Ishikawa (cell line): ENCODE results near the gene TBC1D23.

Experiments
- CEBPB ChIP-seq: IDR thresholded peaks from 2 replicates; pipeline ENCODE4 v1.6.1; 2012
- CREB1 ChIP-seq: IDR thresholded peaks from 2 replicates; pipeline ENCODE4 v1.6.1; 2012; ENCODE audit warnings: low read depth
- EGR1 ChIP-seq: IDR thresholded peaks from 2 replicates; pipeline ENCODE4 v1.6.1; 2012
- EP300 ChIP-seq: IDR thresholded peaks from 2 replicates; pipeline ENCODE4 v1.6.1; 2012; ENCODE audit warnings: borderline replicate concordance
- FOXM1 ChIP-seq: IDR thresholded peaks from 2 replicates; pipeline ENCODE4 v1.6.1; 2012; ENCODE audit warnings: low read depth, borderline replicate concordance
- NFIC ChIP-seq: IDR thresholded peaks from 2 replicates; pipeline ENCODE4 v1.6.1; 2012
- RAD21 ChIP-seq: IDR thresholded peaks from 2 replicates; pipeline ENCODE4 v1.6.1; 2012; ENCODE audit warnings: low read depth
- TAF1 ChIP-seq: IDR thresholded peaks from 2 replicates; pipeline ENCODE4 v1.6.1; 2012; ENCODE audit warnings: low read depth, mild to moderate bottlenecking
- TCF12 ChIP-seq: IDR thresholded peaks from 2 replicates; pipeline ENCODE4 v1.6.1; 2012; ENCODE audit warnings: low read depth
- TEAD4 ChIP-seq: IDR thresholded peaks from 2 replicates; pipeline ENCODE4 v1.6.1; 2012
- YY1 ChIP-seq: IDR thresholded peaks from 2 replicates; pipeline ENCODE4 v1.6.1; 2012; ENCODE audit warnings: low read depth
- ZBTB7A ChIP-seq: IDR thresholded peaks from 2 replicates; pipeline ENCODE4 v1.6.1; 2012; ENCODE audit warnings: low read depth
- TF ChIP-seq, protein P1 (sequence below): IDR thresholded peaks from 2 replicates; pipeline ENCODE4 v1.6.1; 2012
- TF ChIP-seq, protein P2 (sequence below): IDR thresholded peaks from 2 replicates; pipeline ENCODE4 v1.6.1; 2012; ENCODE audit warnings: low read depth, mild to moderate bottlenecking
- TF ChIP-seq, protein P3 (sequence below): IDR thresholded peaks from 2 replicates; pipeline ENCODE4 v1.6.1; 2012

Gene TBC1D23

DNA sequence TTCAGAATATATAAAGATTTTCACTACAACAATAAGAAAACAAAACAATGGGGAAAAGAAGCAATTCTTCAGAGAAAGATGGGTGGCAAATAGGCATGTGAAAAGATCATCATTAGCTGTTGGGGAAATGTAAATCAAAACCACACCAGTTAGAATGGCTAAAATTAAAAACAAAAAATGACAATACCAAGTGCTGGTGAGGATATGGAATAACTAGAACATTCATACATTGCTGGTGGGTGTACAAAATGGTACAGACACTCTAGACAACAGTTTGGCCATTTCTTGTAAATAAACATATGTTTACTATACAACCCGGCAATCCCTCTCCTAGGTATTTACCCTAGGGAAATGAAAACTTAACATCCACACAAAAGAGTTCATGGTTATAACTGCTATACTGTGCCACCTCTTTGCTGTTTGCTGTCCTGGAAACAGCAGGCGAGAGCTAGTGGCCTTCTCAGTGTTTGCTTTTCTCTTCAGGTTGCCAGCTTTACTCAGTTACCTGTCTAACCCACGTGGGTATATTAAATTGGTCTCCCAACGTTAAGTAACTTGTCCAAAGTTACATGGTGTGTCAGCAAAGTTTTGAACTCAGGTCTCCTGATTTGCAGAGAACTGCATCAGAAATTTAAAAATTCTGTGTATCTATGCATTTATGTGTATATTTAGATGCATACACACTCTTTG, 69.2 kb downstream of the TBC1D23 start:
- TF ChIP-seq, protein P1, sequence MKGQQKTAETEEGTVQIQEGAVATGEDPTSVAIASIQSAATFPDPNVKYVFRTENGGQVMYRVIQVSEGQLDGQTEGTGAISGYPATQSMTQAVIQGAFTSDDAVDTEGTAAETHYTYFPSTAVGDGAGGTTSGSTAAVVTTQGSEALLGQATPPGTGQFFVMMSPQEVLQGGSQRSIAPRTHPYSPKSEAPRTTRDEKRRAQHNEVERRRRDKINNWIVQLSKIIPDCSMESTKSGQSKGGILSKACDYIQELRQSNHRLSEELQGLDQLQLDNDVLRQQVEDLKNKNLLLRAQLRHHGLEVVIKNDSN: no peak
- TF ChIP-seq, protein P2, sequence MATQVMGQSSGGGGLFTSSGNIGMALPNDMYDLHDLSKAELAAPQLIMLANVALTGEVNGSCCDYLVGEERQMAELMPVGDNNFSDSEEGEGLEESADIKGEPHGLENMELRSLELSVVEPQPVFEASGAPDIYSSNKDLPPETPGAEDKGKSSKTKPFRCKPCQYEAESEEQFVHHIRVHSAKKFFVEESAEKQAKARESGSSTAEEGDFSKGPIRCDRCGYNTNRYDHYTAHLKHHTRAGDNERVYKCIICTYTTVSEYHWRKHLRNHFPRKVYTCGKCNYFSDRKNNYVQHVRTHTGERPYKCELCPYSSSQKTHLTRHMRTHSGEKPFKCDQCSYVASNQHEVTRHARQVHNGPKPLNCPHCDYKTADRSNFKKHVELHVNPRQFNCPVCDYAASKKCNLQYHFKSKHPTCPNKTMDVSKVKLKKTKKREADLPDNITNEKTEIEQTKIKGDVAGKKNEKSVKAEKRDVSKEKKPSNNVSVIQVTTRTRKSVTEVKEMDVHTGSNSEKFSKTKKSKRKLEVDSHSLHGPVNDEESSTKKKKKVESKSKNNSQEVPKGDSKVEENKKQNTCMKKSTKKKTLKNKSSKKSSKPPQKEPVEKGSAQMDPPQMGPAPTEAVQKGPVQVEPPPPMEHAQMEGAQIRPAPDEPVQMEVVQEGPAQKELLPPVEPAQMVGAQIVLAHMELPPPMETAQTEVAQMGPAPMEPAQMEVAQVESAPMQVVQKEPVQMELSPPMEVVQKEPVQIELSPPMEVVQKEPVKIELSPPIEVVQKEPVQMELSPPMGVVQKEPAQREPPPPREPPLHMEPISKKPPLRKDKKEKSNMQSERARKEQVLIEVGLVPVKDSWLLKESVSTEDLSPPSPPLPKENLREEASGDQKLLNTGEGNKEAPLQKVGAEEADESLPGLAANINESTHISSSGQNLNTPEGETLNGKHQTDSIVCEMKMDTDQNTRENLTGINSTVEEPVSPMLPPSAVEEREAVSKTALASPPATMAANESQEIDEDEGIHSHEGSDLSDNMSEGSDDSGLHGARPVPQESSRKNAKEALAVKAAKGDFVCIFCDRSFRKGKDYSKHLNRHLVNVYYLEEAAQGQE: no peak
- TF ChIP-seq FOXM1: no peak
- TF ChIP-seq CEBPB: no peak
- TF ChIP-seq CREB1: no peak
- no peak for TF ChIP-seq NFIC
- TF ChIP-seq TAF1: no peak
- no peak for TF ChIP-seq TEAD4
- TF ChIP-seq RAD21: no peak
- TF ChIP-seq EGR1: no peak
- TF ChIP-seq EP300: no peak
- TF ChIP-seq, protein P3, sequence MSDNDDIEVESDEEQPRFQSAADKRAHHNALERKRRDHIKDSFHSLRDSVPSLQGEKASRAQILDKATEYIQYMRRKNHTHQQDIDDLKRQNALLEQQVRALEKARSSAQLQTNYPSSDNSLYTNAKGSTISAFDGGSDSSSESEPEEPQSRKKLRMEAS: no peak
- TF ChIP-seq ZBTB7A: no peak
- no peak for TF ChIP-seq TCF12
- TF ChIP-seq YY1: no peak

DNA sequence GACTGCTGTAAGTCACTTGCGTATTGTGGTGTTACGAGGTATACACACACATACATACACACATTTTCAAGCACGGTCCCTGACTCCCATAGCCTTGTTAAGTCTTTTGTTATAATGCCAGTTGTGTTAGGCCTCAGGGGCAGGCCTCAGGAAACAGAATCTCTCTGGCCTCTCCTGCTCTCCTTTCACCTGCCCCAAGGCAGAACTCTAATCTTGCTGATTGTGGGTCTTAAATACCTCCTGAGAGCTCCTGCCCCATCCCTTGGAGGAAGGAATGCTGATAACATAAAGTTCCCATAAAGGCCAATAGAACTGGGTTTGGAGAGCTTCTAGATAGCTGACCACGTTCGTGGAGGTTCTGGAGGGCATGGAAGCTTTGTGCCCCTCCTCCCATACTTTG, 69.9 kb downstream of the TBC1D23 start:
- TF ChIP-seq ZBTB7A (no peak), CEBPB (no peak), TCF12 (no peak), NFIC (no peak), FOXM1 (no peak), EP300 (no peak)

DNA sequence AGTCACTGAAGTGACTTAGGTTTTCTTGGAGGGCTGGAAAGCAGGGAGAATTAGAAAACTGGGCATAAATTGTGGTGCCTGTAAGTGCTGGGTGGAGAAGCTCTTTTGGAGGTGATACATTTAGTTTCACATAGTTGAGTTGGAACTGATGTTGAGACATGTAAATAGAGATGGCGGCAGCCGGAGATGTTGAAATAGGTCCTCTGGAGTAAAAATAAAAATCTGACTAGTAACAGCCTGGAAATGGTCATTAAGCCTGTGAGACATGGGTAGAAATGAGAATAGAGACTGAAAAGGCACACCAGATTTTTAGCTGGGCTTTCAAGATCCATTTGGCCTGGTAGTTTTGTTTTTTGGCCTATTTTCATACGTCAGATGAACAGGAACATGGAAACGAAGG, 70.9 kb downstream of the TBC1D23 start:
- TF ChIP-seq RAD21 (no peak), TEAD4 (no peak), TCF12 (no peak), EGR1 (no peak), CREB1 (no peak), FOXM1 (no peak)
- TF ChIP-seq, protein P2: no peak
- TF ChIP-seq, protein P1: no peak
- TF ChIP-seq, protein P3: no peak

DNA sequence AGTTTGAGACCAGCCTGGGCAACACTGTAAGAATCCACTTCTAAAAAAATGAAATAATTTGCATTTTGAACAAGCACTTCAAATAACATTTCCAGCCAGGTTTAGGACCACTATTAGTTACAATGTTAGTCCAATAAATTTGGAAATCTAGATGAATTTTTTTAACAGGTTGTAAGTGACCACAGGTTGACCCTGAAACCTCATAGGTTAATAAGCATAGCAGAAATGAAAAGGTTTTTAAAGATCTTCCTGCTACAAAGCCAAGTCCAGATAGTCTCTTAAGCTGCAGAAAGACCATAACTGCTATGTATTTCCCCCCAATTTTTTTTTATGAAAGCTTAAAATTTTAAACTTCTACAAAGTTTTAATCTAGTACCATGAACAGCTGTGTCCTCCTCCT, 72.3 kb downstream of the TBC1D23 start:
- TF ChIP-seq, protein P3: no peak

DNA sequence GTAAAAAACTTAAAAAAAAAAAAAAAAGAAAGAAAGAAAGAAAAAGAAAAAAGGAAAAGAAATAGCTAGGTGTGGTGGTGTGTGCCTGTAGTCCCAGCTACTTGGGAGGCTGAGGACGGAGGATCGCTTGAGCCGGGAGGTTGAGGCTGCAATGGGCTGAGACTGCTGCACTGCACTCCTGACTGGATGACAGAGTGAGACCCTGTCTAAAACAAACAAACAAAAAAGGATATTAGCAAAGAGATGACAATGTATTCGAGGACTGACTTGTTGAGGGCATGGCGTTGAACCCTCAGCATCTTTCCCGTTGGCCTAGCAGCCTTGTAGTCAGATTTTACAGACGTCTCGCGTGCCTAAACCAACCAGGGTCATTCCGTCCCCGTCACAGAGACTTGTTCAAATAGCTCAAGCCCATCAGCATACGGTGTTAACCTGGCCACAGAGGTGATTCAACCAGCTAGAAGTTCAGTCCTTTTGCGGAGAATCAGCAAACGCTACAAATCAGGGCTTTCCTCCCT, 73.2 kb downstream of the TBC1D23 start:
- TF ChIP-seq TCF12: no peak
- TF ChIP-seq, protein P1: no peak
- TF ChIP-seq, protein P2: no peak
- no peak for TF ChIP-seq EGR1
- TF ChIP-seq FOXM1: no peak
